Measurements from ENCODE around the gene RAP1GAP.
"Not testable (repeated sequence)": the region's sequence is repeated elsewhere in the genome, so short reads cannot be mapped to it uniquely, and the experiment has no call there.

The RAP1GAP gene

GRCh38 chr1:21575351-21575942 lies 93.7 kb downstream of the RAP1GAP start:
- FAIRE-seq (no peak), DNase-seq (ENCODE audit: insufficient read length, low spot score) (no peak)

GRCh38 chr1:21574466-21575151 lies 94.5 kb downstream of the RAP1GAP start:
- no peak for DNase-seq (ENCODE audit: insufficient read length, low spot score)
- FAIRE-seq: no peak

GRCh38 chr1:21573971-21574465 lies 95.1 kb downstream of the RAP1GAP start:
- no peak for FAIRE-seq
- no peak for DNase-seq (ENCODE audit: insufficient read length, low spot score)

GRCh38 chr1:21573475-21573874 lies 95.7 kb downstream of the RAP1GAP start:
- DNase-seq (ENCODE audit: insufficient read length, low spot score) (no peak), FAIRE-seq (no peak)

- FAIRE-seq: no peak
- no peak for DNase-seq (ENCODE audit: insufficient read length, low spot score)
Observed at GRCh38 chr1:21572735-21573277, 96.4 kb downstream of the RAP1GAP start.

- DNase-seq (ENCODE audit: insufficient read length, low spot score): no peak
- no peak for FAIRE-seq
Observed at GRCh38 chr1:21572221-21572620, 96.9 kb downstream of the RAP1GAP start.

GRCh38 chr1:21570885-21571284 lies 98.3 kb downstream of the RAP1GAP start:
- DNase-seq (ENCODE audit: insufficient read length, low spot score) (no peak), FAIRE-seq (no peak)

- DNase-seq (ENCODE audit: insufficient read length, low spot score): no peak
- no peak for FAIRE-seq
Observed at GRCh38 chr1:21570528-21570875, 98.7 kb downstream of the RAP1GAP start.

- FAIRE-seq (no peak), DNase-seq (ENCODE audit: insufficient read length, low spot score) (no peak)
Observed at GRCh38 chr1:21569820-21570527, 99.2 kb downstream of the RAP1GAP start.

GRCh38 chr1:21568809-21569385 lies 100.3 kb downstream of the RAP1GAP start:
- DNase-seq (ENCODE audit: insufficient read length, low spot score): no peak

GRCh38 chr1:21568006-21568746 lies 101.0 kb downstream of the RAP1GAP start:
- no peak for FAIRE-seq
- no peak for DNase-seq (ENCODE audit: insufficient read length, low spot score)

More at GRCh38 chr1:21568809-21569385, 100.3 kb downstream of the RAP1GAP start:
- FAIRE-seq: no peak

GRCh38 chr1:21567241-21568005 lies 101.7 kb downstream of the RAP1GAP start:
- no peak for FAIRE-seq
- no peak for DNase-seq (ENCODE audit: insufficient read length, low spot score)

- not testable (repeated sequence) for FAIRE-seq; DNase-seq (ENCODE audit: insufficient read length, low spot score)
Observed at GRCh38 chr1:21566361-21566760, 102.8 kb downstream of the RAP1GAP start.

GRCh38 chr1:21565285-21565684 lies 103.9 kb downstream of the RAP1GAP start:
- DNase-seq (ENCODE audit: insufficient read length, low spot score) (no peak), FAIRE-seq (no peak)

- FAIRE-seq (no peak), DNase-seq (ENCODE audit: insufficient read length, low spot score) (no peak)
Observed at GRCh38 chr1:21564521-21565095, 104.5 kb downstream of the RAP1GAP start.

- no peak for DNase-seq (ENCODE audit: insufficient read length, low spot score)
- FAIRE-seq: no peak
Observed at GRCh38 chr1:21563971-21564370, 105.2 kb downstream of the RAP1GAP start.

GRCh38 chr1:21562896-21563295 lies 106.3 kb downstream of the RAP1GAP start:
- no peak for FAIRE-seq
- DNase-seq (ENCODE audit: insufficient read length, low spot score): no peak

GRCh38 chr1:21560916-21561638 lies 108.1 kb downstream of the RAP1GAP start:
- DNase-seq (ENCODE audit: insufficient read length, low spot score) (no peak), FAIRE-seq (no peak)
